Neural progenitor cell (in vitro differentiated cells): ENCODE measurements around the gene KIF26B. TPM values are rescaled to one million over a fixed set of nuclear protein-coding genes. Genes with fewer than 3 reads are reported as not detected.

Experiments used
- DNase-seq: peaks from one replicate; pipeline ENCODE4 v3.0.0-alpha.2; 2016; ENCODE audit warnings: low spot score
- H2AFZ ChIP-seq: fragments of 200-600 bp; sonication (generic); replicated peaks from 2 replicates; pipeline ENCODE4 v1.6.1; 2016; ENCODE audit warnings: antibody characterized with exemption
- H3F3A ChIP-seq: fragments of 200-600 bp; sonication (generic); 2 replicates; pipeline ENCODE4 v1.6.1; 2016; ENCODE audit warnings: antibody characterized with exemption, low read depth
- H3K27ac ChIP-seq: fragments of 200-600 bp; sonication (generic); 2 replicates; pipeline ENCODE4 v1.5.1; 2016; ENCODE audit warnings: mild to moderate bottlenecking
- H3K27me3 ChIP-seq: fragments of 200-600 bp; sonication (generic); 2 replicates; pipeline ENCODE4 v1.6.1; 2016; ENCODE audit warnings: mild to moderate bottlenecking, moderate library complexity
- H3K36me3 ChIP-seq: fragments of 200-600 bp; sonication (generic); 2 replicates; pipeline ENCODE4 v1.5.1; 2016
- H3K4me1 ChIP-seq: fragments of 200-600 bp; sonication (generic); 2 replicates; pipeline ENCODE4 v1.6.1; 2016; ENCODE audit warnings: mixed run types
- H3K4me2 ChIP-seq: fragments of 200-600 bp; sonication (generic); 2 replicates; pipeline ENCODE4 v1.6.1; 2016
- H3K4me3 ChIP-seq: fragments of 200-600 bp; sonication (generic); 2 replicates; pipeline ENCODE4 v1.5.1; 2016
- H3K79me2 ChIP-seq: fragments of 200-600 bp; sonication (generic); 2 replicates; pipeline ENCODE4 v1.6.1; 2016; ENCODE audit warnings: low read depth
- H3K9ac ChIP-seq: fragments of 200-600 bp; sonication (generic); 2 replicates; pipeline ENCODE4 v1.6.1; 2016
- H3K9me3 ChIP-seq: fragments of 200-600 bp; sonication (generic); 2 replicates; pipeline ENCODE4 v1.5.1; 2016; ENCODE audit warnings: low read depth
- H4K20me1 ChIP-seq: fragments of 200-600 bp; sonication (generic); 2 replicates; pipeline ENCODE4 v1.6.1; 2016; ENCODE audit warnings: low read depth
- H3K27ac Mint-ChIP-seq: 3 replicates; pipeline ENCODE4 v1.8.0; 2021; ENCODE audit warnings: mixed read lengths
- H3K27me3 Mint-ChIP-seq: 2 replicates; pipeline ENCODE4 v1.8.0; 2022; ENCODE audit warnings: low read depth, mild to moderate bottlenecking, inconsistent platforms, moderate library complexity, mixed read lengths; ENCODE audit not compliant: insufficient read depth
- H3K36me3 Mint-ChIP-seq: 3 replicates; pipeline ENCODE4 v1.8.0; 2021; ENCODE audit warnings: mixed read lengths
- H3K4me1 Mint-ChIP-seq: 3 replicates; pipeline ENCODE4 v1.8.0; 2021; ENCODE audit warnings: mixed read lengths
- H3K4me3 Mint-ChIP-seq: 3 replicates; pipeline ENCODE4 v1.8.0; 2021; ENCODE audit warnings: mild to moderate bottlenecking, moderate library complexity, mixed read lengths
- H3K9me3 Mint-ChIP-seq: 3 replicates; pipeline ENCODE4 v1.8.0; 2020; ENCODE audit warnings: mixed read lengths
- EZH2 ChIP-seq: fragments of 200-600 bp; sonication (generic); IDR thresholded peaks from 2 replicates; pipeline ENCODE4 v1.6.1; 2017; ENCODE audit warnings: antibody characterized with exemption, mild to moderate bottlenecking, moderate library complexity
- EZH2phosphoT487 ChIP-seq: fragments of 200-600 bp; sonication (generic); IDR thresholded peaks from 2 replicates; pipeline ENCODE4 v1.6.1; 2017; ENCODE audit warnings: antibody characterized with exemption
- total RNA-seq: library from RNA; depleted of rRNA; stranded (reverse); fragments of >200 nt; gene quantifications from 2 replicates; pipeline ENCODE4 v1.2.3, GENCODE V29; 2015; ENCODE audit warnings: low replicate concordance
- TF ChIP-seq, protein P1 (sequence below): fragments of 200-600 bp; sonication (generic); IDR thresholded peaks from 2 replicates; pipeline ENCODE4 v1.5.1; 2017; ENCODE audit warnings: antibody characterized with exemption, mild to moderate bottlenecking

KIF26B gene
- total RNA-seq, 1 donor from 2014 or later = 0.47 TPM

- Histone ChIP-seq H3K4me3 (no peak overlapping the region), H3F3A (no peaks in the 10 kb centered on the region), H3K4me2 (no peak overlapping the region), H2AFZ (no peak overlapping the region), H3K36me3 (no peaks in the 10 kb centered on the region), H3K27me3 (no peaks in the 10 kb centered on the region), H3K4me1 (no peaks in the 10 kb centered on the region), H3K9me3 (no peaks in the 10 kb centered on the region), H4K20me1 (no peaks in the 10 kb centered on the region), H3K79me2 (no peaks in the 10 kb centered on the region), H3K9ac (no peak overlapping the region), H3K27ac (no peak overlapping the region)
- peaks cover 21% of the 10 kb centered on the region for H3K9me3 Mint-ChIP-seq
- H3K36me3 Mint-ChIP-seq = peaks cover 20% of the 10 kb centered on the region
- peaks cover 2% of the 10 kb centered on the region for H3K27me3 Mint-ChIP-seq
- H3K4me3 Mint-ChIP-seq = no peak overlapping the region
- no peak overlapping the region for H3K27ac Mint-ChIP-seq
- no peaks in the 10 kb centered on the region for H3K4me1 Mint-ChIP-seq
- DNase-seq = no peak
- no peak for TF ChIP-seq EZH2
- TF ChIP-seq, protein P1, sequence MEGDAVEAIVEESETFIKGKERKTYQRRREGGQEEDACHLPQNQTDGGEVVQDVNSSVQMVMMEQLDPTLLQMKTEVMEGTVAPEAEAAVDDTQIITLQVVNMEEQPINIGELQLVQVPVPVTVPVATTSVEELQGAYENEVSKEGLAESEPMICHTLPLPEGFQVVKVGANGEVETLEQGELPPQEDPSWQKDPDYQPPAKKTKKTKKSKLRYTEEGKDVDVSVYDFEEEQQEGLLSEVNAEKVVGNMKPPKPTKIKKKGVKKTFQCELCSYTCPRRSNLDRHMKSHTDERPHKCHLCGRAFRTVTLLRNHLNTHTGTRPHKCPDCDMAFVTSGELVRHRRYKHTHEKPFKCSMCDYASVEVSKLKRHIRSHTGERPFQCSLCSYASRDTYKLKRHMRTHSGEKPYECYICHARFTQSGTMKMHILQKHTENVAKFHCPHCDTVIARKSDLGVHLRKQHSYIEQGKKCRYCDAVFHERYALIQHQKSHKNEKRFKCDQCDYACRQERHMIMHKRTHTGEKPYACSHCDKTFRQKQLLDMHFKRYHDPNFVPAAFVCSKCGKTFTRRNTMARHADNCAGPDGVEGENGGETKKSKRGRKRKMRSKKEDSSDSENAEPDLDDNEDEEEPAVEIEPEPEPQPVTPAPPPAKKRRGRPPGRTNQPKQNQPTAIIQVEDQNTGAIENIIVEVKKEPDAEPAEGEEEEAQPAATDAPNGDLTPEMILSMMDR = no peak
- no peak for TF ChIP-seq EZH2phosphoT487
These were observed 216.3 kb downstream of the KIF26B start for GRCh38 chr1:245370905-245371581.

DNA sequence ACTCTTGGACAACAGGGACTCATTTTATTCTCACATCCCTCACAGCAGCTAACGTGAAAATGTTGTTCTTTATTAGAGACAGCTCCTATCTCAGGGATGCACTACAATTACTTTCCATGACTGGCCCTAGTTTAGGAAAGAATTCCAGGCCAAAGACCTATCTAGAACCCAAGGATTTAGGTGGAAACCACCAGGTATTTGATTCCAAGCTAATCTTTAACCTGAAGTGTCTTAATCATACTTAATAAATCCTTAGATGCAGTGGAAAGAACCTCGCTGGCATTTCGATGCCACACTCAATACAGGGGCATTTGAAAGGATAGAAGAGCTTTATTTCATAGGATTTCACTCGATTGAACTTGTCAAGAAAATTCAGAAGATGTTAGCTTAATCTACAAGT, 218.3 kb downstream of the KIF26B start:
- Mint-ChIP-seq H3K27me3 (no peaks in the 10 kb centered on the region), H3K4me1 (peaks cover 2% of the 10 kb centered on the region), H3K4me3 (no peak overlapping the region), H3K36me3 (peaks cover 16% of the 10 kb centered on the region), H3K27ac (no peak overlapping the region), H3K9me3 (peaks cover 21% of the 10 kb centered on the region)
- H3K27me3 ChIP-seq = no peaks in the 10 kb centered on the region
- no peaks in the 10 kb centered on the region for H3K9me3 ChIP-seq
- no peak overlapping the region for H3K4me2 ChIP-seq
- H3K9ac ChIP-seq = no peak overlapping the region
- H3K79me2 ChIP-seq = no peaks in the 10 kb centered on the region
- H3F3A ChIP-seq = no peaks in the 10 kb centered on the region
- no peaks in the 10 kb centered on the region for H3K36me3 ChIP-seq
- no peak overlapping the region for H3K4me3 ChIP-seq
- TF ChIP-seq EZH2 (no peak), EZH2phosphoT487 (no peak)
- TF ChIP-seq, protein P1 = no peak
- no peaks in the 10 kb centered on the region for H3K4me1 ChIP-seq
- H2AFZ ChIP-seq = no peak overlapping the region
- no peaks in the 10 kb centered on the region for H4K20me1 ChIP-seq
- DNase-seq = no peak
- H3K27ac ChIP-seq = no peak overlapping the region

DNA sequence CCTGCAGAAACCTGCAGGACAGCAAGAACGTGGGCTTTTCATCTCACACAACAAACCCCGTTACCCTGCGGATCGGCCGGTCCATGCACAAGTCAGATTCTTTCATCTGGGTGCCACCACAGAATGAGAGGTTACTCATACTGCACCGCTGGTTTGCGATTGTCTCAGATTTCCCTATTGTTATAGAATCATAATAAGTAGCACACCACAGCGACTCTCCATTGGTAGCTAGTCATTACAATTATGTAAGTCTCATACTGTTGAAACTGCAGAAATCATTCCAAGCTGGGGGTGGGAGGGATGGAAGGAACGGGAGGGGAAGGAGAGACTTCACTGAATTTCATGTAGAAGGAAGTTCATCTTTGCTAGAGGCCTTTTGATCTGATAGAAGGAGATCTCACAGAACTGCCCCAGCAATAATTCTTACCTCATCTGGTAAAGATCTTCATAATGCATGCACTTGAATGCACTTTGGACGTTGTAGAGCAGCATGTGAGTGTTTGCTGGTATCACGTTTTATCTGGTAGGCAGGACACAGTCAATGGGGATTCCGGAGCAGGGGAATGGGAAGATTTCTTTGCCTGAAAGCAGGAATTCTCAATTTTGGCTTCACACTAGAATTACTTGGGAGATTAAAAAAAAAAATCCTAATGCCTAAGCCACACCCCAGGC, 221.1 kb downstream of the KIF26B start:
- no peak for DNase-seq
- Mint-ChIP-seq H3K36me3 (peaks cover 13% of the 10 kb centered on the region), H3K27ac (peak overlapping the region; percentile 14), H3K4me3 (no peak overlapping the region), H3K9me3 (peaks cover 19% of the 10 kb centered on the region), H3K27me3 (peaks cover 3% of the 10 kb centered on the region), H3K4me1 (peaks cover 12% of the 10 kb centered on the region)
- H3F3A ChIP-seq = no peaks in the 10 kb centered on the region
- no peak overlapping the region for H3K4me3 ChIP-seq
- H3K9me3 ChIP-seq = no peaks in the 10 kb centered on the region
- no peak for TF ChIP-seq EZH2
- TF ChIP-seq, protein P1 = no peak
- no peak for TF ChIP-seq EZH2phosphoT487
- no peaks in the 10 kb centered on the region for H3K27me3 ChIP-seq
- H3K4me2 ChIP-seq = no peak overlapping the region
- no peaks in the 10 kb centered on the region for H3K36me3 ChIP-seq
- H3K27ac ChIP-seq = no peak overlapping the region
- H3K9ac ChIP-seq = no peak overlapping the region
- no peaks in the 10 kb centered on the region for H3K79me2 ChIP-seq
- H4K20me1 ChIP-seq = no peaks in the 10 kb centered on the region
- peaks cover 4% of the 10 kb centered on the region for H3K4me1 ChIP-seq
- H2AFZ ChIP-seq = no peak overlapping the region
